GM19025 (cell line): ENCODE data around the gene SLC49A3.
"Not testable (repeated sequence)": the region's sequence is repeated elsewhere in the genome, so short reads cannot be mapped to it uniquely, and the experiment has no call there.

Experiments
- ATAC-seq: cut with Tn5 transposase; IDR thresholded peaks from one replicate; pipeline ENCODE4 v1.9.1; 2021; ENCODE audit warnings: mild to moderate bottlenecking, low read depth, moderate library complexity; ENCODE audit not compliant: unreplicated experiment

Gene SLC49A3

GRCh38 chr4:655464-656151 is 33.3 kb downstream of the SLC49A3 start:
- no peak for ATAC-seq

- no peak for ATAC-seq
Measured at GRCh38 chr4:654871-655463, 34.0 kb downstream of the SLC49A3 start.

- ATAC-seq = no peak
Measured at GRCh38 chr4:654503-654845, 34.5 kb downstream of the SLC49A3 start.

GRCh38 chr4:653831-654502 is 35.0 kb downstream of the SLC49A3 start:
- no peak for ATAC-seq

- ATAC-seq = no peak
Measured at GRCh38 chr4:653080-653821, 35.7 kb downstream of the SLC49A3 start.

GRCh38 chr4:651884-652642 is 36.9 kb downstream of the SLC49A3 start:
- no peak for ATAC-seq

- ATAC-seq = no peak
Measured at GRCh38 chr4:650951-651883, 37.7 kb downstream of the SLC49A3 start.

GRCh38 chr4:650461-650860 is 38.5 kb downstream of the SLC49A3 start:
- ATAC-seq = no peak

- ATAC-seq = no peak
Measured at GRCh38 chr4:649751-650310, 39.1 kb downstream of the SLC49A3 start.

- no peak for ATAC-seq
Measured at GRCh38 chr4:649293-649625, 39.7 kb downstream of the SLC49A3 start.

GRCh38 chr4:648579-649292 is 40.2 kb downstream of the SLC49A3 start:
- ATAC-seq = no peak

GRCh38 chr4:647481-647880 is 41.5 kb downstream of the SLC49A3 start:
- ATAC-seq = no peak

GRCh38 chr4:646460-646859 is 42.5 kb downstream of the SLC49A3 start:
- ATAC-seq = no peak

- not testable (repeated sequence) for ATAC-seq
Measured at GRCh38 chr4:642366-642765, 46.6 kb downstream of the SLC49A3 start.

- ATAC-seq = no peak
Measured at GRCh38 chr4:637536-638280, 51.2 kb downstream of the SLC49A3 start.

- ATAC-seq = no peak
Measured at GRCh38 chr4:636628-637159, 52.3 kb downstream of the SLC49A3 start.

- ATAC-seq = no peak
Measured at GRCh38 chr4:635851-636627, 52.9 kb downstream of the SLC49A3 start.
